GM18511 (cell line): ENCODE measurements around the gene DCAF11.
A peak's percentile ranks its signal among the peaks of the same experiment; 100 is the strongest.

Experiments used
- ATAC-seq: cut with Tn5 transposase; IDR thresholded peaks from one replicate; pipeline ENCODE4 v1.9.1; 2021; ENCODE audit warnings: mild to moderate bottlenecking, moderate library complexity; ENCODE audit not compliant: unreplicated experiment

The DCAF11 gene

GRCh38 chr14:24114532-24115421 lies at the start of gene DCAF11, which contains the start of gene NRL:
TSS of gene DCAF11 (plus strand) at chr14:24114777. CDS start at chr14:24115595, 818 bp downstream.
TSS of gene NRL (minus strand) at chr14:24114949. CDS start at chr14:24082848, 32,101 bp downstream.
- peak; percentile 86 for ATAC-seq

- no peak for ATAC-seq
Measured at GRCh38 chr14:24064856-24065255, 49.7 kb upstream of the DCAF11 start.

DNA sequence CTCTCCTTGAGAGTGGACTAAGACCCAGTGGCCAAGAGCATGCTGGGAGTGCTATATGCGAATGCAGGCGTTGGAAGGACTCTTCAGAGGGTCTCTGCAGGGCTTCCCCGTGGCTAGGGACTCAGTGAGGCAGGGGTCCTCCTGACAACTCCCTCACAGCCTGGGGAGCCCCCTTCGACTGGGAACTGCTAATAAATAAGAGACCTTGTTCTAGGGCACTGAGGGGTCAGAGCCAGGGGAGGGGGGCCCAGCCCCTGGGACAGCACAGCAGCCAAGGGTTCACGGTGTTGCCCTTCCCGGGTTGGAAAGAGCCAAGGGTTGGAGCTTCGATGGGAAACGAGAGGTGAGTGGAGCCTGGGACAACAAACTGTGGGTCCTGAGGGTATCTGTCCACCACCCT lies 49.2 kb upstream of the DCAF11 start:
- no peak for ATAC-seq

- ATAC-seq = no peak
Measured at GRCh38 chr14:24066496-24067132, 48.0 kb upstream of the DCAF11 start.

DNA sequence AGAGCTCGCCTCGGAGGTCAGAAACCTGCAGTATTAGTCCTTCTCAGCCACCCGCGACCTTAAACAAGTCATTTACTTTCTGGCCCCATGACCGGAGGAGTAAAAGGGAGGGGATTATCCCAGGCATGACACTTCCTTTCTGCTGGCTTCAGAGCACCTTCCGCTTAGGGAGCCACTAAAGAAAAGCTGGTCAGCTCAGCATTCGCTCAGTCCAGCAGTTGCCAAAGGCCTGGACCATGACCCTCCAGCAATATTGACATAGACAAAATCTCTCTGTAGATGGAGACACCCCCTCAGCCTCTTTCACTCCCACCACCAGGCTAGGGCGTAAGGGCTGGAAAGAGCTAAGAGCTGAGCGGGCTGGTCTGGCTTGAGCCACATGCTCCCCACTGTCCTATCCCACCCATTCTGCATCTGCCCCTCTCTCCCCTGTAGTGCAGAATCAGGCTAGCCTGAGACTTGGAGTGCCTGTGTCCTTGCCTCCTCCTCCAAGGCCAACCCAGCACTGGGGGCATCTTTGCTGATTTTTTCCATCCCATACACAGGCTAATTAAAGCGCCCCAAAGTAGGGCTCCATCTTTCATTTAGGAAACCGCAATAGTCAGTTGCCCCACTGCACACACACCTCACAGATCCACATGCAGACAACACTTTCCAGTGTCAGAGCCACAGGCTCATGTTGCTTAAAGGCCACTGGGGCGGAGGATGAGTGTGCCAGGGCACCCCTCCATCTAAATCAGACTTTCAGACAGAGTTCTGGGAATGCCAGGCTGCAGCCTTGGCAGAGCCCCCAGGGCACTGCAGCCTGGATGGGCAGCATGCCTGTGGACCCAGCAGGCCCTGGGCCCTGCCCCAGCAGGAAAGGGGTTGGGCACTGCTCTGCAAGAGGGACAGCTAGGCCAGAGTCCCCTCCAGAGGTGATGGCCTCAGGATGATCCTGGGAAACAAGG lies 47.2 kb upstream of the DCAF11 start:
- no peak for ATAC-seq

DNA sequence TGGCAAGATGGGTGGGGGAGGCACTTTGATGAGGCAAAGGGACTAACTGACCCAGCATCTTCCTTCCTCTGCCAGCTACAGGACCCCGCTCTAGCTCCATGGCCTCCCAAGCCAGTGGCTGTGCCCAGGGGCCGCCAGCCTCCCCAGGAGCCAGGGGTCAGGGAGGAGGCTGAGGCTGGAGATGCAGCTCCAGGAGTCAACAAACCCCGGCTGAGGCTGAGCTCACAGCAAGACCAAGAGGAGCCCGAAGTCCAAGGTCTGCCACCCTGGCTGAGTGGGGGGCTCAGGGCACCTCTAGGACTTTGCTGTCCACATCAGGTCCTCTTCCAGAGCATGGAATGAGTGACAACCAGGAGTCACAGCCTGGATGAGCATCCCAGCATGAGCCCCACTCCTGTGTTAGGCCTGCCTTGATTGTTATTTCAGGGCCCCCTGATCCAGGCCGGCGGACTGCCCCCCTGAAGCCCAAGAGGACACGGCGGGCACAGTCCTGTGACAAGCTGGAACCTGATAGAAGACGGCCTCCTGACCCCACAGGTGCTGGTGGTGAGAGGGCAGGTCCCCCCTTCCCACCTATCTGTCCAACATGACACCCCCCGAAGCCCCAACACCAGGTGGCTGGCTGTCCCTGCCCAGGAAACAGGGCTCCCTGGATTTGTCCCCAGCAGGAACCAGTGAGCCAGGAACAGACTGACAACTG lies 45.7 kb upstream of the DCAF11 start:
- ATAC-seq = no peak

DNA sequence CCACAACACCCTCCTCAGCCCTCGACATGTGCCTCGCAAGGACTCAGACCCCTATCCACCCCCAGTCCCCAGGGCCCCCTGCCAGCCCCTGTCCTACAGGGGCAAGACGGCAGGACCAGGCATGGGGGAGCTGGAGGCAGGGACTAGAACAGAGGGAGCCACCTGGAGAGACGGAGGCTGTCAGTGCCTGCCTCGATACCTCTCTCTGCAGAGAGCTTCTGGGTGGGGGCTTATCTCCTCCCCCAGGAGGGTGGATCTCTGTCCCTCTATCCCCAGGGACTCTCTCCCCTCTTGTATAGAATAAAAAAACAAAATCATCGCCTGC lies 45.2 kb upstream of the DCAF11 start:
- no peak for ATAC-seq

GRCh38 chr14:24070285-24071143 lies 44.1 kb upstream of the DCAF11 start:
- no peak for ATAC-seq

GRCh38 chr14:24071144-24071697 lies 43.4 kb upstream of the DCAF11 start, which contains the start of gene CPNE6:
TSS of gene CPNE6 (plus strand) at chr14:24071562. CDS start at chr14:24072937, 1,375 bp downstream.
- ATAC-seq = no peak

- no peak for ATAC-seq
Measured at GRCh38 chr14:24071836-24072430, 42.6 kb upstream of the DCAF11 start.

GRCh38 chr14:24072436-24072835 lies 42.1 kb upstream of the DCAF11 start:
- ATAC-seq = no peak

DNA sequence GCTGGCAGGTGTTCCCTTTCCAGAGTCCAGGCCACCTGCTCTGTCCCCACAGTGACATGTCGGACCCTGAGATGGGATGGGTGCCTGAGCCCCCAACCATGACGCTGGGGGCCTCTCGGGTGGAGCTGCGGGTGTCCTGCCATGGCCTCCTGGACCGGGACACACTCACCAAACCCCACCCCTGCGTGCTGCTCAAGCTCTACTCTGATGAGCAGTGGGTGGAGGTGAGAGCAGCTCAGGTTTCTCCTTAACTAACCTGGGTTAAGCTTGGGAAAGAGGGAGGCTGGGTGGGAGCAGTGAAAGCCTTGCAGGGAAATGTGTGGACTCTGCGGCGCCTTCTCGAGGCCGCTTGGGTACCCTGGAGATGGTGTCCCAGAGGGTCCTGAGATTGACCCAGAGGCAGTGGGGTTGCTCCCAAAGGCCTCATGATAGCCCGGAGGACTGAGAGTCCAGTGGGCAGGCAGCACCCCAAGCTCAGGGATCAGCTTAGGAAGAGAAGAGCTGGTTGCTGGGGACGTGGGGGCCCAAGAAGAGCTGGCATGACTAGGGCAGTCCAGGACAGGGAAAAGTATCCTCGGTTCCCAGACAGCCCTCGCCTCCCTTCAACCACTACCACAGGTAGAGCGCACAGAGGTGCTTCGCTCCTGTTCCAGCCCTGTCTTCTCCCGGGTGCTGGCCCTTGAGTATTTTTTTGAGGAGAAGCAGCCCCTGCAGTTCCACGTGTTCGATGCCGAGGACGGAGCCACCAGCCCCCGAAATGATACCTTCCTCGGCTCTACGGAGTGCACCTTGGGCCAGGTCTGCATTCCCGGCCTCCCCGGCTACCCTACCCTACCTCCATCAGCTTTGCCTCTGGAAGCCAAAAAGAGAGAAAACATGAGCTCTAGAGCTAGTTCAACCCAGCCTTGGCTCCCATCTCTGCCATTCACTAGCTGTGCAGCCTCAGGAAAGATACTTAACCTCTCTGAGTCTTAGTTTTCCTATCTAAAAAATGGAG lies 41.4 kb upstream of the DCAF11 start:
- ATAC-seq = no peak

DNA sequence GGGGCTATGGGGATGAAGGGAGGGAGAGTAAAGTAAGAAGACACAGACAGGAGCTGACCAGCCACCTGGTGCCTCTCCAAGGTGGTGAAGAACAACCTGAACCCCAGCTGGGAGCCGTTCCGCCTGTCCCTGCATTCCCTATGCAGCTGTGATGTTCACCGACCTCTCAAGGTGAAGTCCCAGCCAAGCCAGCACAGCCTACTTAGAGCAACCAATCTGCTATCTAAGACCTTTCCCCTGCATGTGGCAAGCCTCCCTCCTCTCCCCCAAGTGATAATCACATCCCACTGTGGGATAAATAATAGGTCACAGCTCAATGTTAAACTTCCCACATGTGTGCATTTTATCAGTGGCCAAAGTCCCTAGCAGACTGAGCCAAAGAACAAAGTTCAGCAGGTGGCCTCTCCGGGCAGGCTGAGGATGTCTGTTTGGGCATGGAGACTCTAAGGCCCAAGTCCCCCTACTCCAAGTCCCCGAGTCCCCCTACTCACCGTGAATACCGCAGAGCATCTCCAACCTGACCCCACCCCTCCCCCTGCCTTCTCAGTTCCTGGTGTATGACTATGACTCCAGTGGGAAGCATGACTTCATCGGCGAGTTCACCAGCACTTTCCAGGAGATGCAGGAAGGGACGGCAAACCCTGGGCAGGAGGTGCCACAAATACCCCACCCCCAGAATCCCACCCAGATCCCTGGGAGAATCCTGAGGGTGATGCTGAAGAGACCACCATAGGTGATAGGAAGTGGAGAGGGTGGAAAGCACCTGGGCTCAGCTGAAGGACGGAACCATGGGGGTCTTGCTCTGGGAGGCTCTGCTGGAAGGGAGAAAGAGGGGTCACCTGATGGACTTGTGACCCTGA lies 39.7 kb upstream of the DCAF11 start:
- ATAC-seq = no peak

GRCh38 chr14:24075485-24076301 lies 38.9 kb upstream of the DCAF11 start:
- ATAC-seq = peak; percentile 74

DNA sequence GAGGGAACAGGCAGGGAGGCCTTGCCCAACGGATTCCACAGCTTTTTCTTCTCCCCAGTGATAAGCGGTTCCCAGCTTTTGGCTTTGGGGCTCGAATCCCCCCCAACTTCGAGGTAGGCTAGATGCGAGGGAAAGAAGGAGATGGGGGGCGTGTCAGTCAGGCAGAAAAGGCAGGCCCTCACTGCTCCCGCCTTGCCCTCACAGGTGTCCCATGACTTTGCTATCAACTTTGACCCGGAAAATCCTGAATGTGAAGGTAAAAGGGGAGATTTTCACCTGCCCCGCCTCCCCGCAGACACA lies 38.3 kb upstream of the DCAF11 start:
- ATAC-seq = no peak

- no peak for ATAC-seq
Measured at GRCh38 chr14:24077086-24077485, 37.5 kb upstream of the DCAF11 start.
